HG03442 (cell line): ENCODE measurements around the gene IL17B.
A peak's percentile ranks its signal among the peaks of the same experiment; 100 is the strongest.
"Not testable (repeated sequence)": the region's sequence is repeated elsewhere in the genome, so short reads cannot be mapped to it uniquely, and the experiment has no call there.

ENCODE experiments used
- ATAC-seq: cut with Tn5 transposase; IDR thresholded peaks from one replicate; pipeline ENCODE4 v1.9.1; 2021; ENCODE audit warnings: mild to moderate bottlenecking, moderate library complexity; ENCODE audit not compliant: unreplicated experiment

The IL17B gene

GRCh38 chr5:149403923-149404745 lies 25.0 kb upstream of the IL17B start:
- no peak for ATAC-seq

- ATAC-seq, result no peak
Observed at GRCh38 chr5:149402291-149402690, 23.2 kb upstream of the IL17B start.

- no peak for ATAC-seq
Observed at GRCh38 chr5:149401051-149401450, 22.0 kb upstream of the IL17B start.

- no peak for ATAC-seq
Observed at GRCh38 chr5:149400304-149400703, 21.2 kb upstream of the IL17B start.

- ATAC-seq, result no peak
Observed at GRCh38 chr5:149399775-149400174, 20.7 kb upstream of the IL17B start.

GRCh38 chr5:149398747-149399266 lies 19.7 kb upstream of the IL17B start:
- ATAC-seq, result not testable (repeated sequence)

GRCh38 chr5:149397530-149397929 lies 18.4 kb upstream of the IL17B start:
- no peak for ATAC-seq

- not testable (repeated sequence) for ATAC-seq
Observed at GRCh38 chr5:149394996-149395395, 15.9 kb upstream of the IL17B start.

GRCh38 chr5:149392718-149393117 lies 13.6 kb upstream of the IL17B start:
- peak; percentile 79 for ATAC-seq

- ATAC-seq, result no peak
Observed at GRCh38 chr5:149391524-149391923, 12.4 kb upstream of the IL17B start.

- not testable (repeated sequence) for ATAC-seq
Observed at GRCh38 chr5:149391076-149391475, 12.0 kb upstream of the IL17B start.

- no peak for ATAC-seq
Observed at GRCh38 chr5:149389552-149390495, 10.7 kb upstream of the IL17B start.

- no peak for ATAC-seq
Observed at GRCh38 chr5:149388498-149389190, 9.6 kb upstream of the IL17B start.

GRCh38 chr5:149387982-149388381 lies 8.9 kb upstream of the IL17B start:
- ATAC-seq, result no peak

- ATAC-seq, result no peak
Observed at GRCh38 chr5:149387081-149387631, 8.1 kb upstream of the IL17B start.

- no peak for ATAC-seq
Observed at GRCh38 chr5:149386166-149386565, 7.1 kb upstream of the IL17B start.

GRCh38 chr5:149383399-149383798 lies 4.3 kb upstream of the IL17B start:
- no peak for ATAC-seq

GRCh38 chr5:149382517-149383220 lies 3.6 kb upstream of the IL17B start:
- ATAC-seq, result no peak

- ATAC-seq, result peak; percentile 78
Observed at GRCh38 chr5:149381986-149382338, 2.9 kb upstream of the IL17B start.
